ENCODE data around the gene ZFP92.

Gene ZFP92

DNA sequence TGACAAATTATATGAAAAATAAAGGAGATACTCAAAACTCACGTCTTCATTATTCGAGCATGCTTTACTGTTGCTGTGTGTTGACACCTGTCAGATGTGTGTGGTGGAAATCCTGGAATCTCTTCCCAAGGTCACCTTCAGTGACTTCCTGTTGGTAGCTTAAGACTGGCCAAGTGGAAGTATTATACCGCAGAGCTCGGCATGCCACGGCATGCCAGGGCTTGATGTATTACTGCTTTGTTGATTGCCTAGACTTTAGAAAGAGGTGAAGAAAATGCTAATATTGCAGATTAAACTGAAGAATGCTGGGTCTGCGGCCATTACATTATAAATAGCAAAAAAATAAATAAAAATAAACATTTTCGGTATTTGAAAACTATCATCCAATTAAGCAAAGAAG, 30.0 kb downstream of the ZFP92 start:
- no peak for DNase-seq

DNA sequence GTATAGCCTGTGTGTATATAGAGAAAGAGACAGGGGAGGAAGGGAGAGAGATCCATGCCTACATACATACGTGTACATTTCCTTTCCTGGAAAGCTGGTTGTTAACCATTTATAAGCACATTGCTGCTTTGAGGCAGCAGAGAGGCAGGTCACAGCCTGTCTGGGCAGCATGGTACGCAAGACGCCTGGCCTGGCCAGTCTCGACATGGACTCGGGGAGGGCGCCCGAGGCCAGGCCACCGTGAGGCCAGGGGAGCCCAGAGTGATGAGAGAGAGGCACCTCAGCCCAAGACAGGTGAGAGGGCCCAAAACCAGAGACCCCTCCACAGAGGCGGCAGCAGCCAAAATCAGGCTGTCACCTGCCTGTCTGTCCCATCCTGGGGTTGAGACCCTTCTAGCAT, 30.7 kb downstream of the ZFP92 start:
- DNase-seq = no peak

- DNase-seq = no peak
Observed at GRCh38 chrX:153442463-153442862, 31.2 kb downstream of the ZFP92 start.

GRCh38 chrX:153443476-153444332, 32.4 kb downstream of the ZFP92 start:
- no peak for DNase-seq

GRCh38 chrX:153444333-153445011, 33.2 kb downstream of the ZFP92 start:
- no peak for DNase-seq

GRCh38 chrX:153445106-153445855, 34.0 kb downstream of the ZFP92 start:
- DNase-seq = no peak

DNA sequence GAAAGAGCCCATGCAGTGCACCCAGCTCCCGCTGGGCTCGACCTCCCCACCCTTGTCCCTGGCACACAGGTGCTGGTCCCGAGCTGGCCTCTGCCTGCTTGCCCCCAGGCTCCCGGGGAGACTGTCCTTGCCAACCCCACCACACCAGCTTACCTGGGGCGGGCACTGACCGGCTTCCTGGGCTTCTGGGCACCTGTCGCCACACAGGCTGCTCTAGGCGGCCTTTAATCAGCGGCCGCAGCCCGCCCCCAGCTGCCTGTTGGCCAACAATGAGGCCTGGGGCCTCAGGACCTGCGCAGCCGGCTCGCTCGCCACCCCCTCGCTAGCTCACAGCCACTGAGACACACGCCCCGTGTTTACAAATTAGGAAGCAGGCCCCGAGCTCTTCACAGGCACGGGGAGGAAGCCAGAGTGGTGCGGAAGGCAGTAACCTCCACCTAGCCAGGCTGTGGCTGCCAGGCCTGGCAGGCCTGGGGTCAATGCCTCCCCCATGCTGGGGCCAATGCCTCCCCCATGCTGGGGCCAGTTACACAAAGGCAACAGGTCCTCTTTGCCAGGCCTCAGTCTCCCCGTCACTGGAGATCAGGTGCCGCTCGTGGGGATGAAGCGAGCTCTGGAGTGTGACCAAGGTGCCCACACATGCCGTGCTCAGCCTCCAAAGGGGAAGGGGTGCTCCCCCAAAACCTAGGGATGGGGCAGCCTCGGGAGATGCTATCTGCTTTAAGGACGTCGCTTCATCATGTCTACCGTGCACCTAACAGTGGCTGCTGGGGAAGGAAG, 34.8 kb downstream of the ZFP92 start, which contains the start of gene TREX2:
Gene TREX2, minus strand, starts transcription at position 201 of the 780 bp plus-strand sequence. CDS start 626 bp downstream, outside the sequence.
- DNase-seq = no peak

- no peak for DNase-seq
Observed at GRCh38 chrX:153446636-153446936, 35.3 kb downstream of the ZFP92 start.

DNA sequence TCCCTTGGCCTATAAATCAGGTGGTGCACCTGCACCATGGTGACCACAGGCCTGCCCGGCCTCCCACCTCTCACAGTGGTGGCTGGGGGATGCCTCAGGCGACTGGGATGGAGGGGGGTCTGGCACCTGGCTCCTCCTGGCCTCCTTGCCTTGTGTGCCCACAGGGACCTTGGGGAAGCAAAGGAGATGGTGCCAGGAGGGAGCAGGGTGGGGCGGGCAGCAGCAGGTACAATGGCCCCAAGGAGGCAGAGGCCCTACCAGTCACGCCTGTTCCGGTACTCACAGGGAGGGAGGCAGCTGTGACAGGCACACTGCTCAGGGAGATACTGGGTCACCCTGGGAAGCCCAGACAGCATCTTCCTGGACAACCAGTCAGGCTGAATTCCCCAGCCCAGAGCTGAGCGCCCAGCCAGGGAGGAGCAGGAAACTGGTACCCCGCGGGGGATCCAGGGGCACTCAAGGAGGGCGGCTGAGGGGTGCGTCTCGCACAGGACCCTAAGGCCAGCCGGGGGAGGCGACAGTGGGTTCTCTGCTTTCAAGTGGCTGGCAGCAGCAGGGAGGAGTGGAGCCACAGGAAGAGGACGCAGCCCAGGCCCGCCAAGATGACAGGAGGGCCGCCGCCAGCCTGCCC, 35.8 kb downstream of the ZFP92 start:
- no peak for DNase-seq

DNA sequence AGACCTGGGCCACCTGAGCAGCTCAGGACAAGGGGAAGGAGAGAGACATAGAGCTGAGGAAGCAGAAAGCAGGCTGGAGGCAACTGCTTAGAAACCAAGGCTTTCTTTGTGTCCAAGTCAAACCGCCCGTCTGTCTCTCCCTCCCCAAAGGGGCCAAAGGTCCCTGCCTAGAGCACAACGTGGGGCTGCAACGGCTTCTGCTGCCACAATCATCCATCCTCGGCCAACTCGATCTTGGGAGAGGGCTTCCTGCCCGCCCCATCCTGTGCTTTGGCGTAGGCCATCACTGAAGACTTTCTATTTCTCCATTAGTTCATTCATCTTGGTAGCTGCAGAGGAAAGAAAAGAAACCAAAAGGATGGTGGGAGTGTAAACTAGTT, 36.3 kb downstream of the ZFP92 start:
- DNase-seq = no peak

DNA sequence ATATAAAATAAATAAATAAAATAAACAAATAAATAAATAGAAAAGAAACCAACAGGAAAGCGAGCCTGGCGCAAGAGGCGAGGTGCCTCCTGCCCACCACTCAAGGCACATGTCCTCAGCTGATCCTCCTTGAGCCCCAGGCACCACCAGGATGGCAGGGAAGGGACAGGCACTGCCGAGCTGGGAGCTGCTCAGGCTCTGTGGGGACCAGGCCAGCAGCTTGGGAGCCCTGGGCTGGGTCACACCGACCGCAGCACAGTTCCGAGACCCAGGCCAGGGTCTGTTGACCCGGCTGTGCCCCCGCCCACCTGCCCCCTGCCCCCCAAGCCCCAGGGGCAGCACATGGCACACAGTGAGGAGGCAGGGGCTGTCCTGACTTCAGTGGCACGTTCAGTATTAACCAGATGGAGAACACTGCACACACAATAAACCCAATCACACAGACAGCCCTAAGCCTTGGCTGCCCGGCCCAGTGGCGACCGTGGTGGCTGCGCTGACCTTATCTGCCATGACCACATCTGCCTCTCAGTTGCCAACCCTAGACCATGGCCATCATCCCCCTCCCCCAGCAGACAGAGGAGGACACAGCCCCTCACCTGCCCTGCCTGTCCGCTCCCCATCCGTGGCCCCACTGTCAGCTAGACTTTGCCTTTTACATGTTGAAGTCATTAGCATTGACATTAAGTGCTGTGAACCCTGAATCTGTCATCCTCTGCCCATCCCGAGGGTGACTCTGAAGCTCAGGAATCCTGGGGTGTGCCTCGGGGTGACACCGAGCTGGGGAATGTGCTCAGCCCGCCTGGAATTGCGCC, 37.5 kb downstream of the ZFP92 start:
- DNase-seq = no peak

DNA sequence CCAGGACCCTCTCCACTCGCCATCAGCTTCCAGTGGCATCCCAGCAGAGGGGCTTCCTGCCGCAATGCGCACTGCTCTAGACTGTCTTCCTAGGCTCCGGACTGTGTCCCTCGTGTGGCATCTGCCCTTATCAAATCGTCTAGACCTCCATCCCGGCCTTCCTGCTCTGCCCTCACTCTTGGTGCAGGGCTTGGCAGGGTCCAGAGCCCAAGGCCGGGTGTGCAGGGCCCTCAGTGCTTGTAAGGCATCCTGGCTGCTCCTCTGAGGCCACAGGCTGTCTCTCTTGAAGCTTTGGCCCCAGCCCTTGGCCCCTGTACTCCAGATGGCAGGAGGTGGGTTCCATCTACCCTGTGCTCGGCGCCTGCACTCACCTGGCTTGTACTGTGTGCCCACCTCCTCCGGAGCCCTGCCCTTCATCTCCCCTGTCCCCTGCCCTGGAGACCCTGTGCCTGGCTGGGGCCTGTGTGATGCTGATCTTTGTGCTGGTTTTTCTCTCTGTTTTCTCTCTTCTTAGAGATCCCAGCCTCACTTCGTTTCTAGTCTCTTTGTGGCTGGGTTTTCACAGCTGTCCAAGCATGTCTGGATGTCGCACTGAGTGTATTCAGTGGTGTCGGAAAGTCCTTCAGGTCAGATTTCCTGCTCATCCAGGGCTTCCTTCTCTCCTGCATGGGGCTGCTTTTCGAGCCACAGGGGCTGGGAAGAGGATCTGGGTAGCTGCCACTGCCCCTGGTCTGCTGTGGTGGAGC, 38.3 kb downstream of the ZFP92 start:
- DNase-seq = no peak

DNA sequence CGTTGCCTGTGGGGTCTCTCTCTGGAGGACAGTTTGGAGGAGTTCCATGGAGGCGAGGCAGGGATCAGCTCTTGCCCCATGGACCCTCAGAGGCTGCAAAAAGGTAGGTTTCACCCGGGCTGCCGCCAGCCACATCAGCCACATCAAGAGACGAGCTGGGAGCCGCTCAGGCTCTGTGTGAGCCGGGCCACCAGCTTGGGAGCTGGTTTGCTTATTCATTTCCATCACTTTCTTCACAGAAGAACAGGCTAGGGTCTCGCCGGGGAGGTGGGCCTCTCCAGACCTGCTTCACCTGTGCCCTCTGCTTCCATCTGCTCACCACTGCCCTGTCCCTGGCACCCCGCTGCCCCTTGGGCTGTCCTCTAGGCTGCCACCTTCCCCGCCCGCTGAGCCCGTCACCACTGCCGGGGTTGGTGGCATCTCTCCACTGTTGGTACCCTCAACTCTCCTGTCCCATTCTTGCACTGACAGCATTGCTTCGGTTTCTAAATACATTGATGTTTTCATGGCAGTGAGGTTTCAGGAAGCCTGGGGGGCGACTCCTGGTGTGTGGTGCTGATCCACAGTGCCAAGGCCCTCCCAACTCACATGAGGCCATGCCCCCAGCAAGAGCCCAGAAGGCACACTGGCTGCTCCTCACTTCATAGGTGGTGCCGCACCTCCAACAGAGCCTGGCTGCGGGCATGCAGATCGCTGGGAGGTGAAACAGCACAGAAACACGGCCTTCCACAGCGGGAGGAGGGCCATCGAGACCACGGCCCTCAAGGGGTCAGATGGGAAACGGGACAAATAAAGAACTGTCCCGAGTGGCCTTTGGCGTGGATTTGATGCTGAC, 39.1 kb downstream of the ZFP92 start:
- no peak for DNase-seq

DNA sequence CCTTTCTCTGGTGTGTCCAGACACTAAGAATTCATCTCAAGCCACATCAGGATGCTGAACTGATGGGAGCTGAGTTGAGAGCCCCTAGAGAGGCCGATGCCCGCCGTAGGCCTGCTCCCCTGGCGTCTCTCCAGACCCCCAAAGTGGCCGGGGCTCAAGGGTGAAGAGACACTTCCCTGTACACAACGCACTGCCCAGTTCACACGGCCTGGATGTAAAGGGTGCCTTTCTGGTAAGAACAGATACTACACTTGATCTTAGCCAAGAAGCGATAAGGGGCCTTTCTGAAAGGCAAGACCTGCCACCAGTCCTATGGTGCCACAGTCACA, 39.6 kb downstream of the ZFP92 start:
- no peak for DNase-seq

DNA sequence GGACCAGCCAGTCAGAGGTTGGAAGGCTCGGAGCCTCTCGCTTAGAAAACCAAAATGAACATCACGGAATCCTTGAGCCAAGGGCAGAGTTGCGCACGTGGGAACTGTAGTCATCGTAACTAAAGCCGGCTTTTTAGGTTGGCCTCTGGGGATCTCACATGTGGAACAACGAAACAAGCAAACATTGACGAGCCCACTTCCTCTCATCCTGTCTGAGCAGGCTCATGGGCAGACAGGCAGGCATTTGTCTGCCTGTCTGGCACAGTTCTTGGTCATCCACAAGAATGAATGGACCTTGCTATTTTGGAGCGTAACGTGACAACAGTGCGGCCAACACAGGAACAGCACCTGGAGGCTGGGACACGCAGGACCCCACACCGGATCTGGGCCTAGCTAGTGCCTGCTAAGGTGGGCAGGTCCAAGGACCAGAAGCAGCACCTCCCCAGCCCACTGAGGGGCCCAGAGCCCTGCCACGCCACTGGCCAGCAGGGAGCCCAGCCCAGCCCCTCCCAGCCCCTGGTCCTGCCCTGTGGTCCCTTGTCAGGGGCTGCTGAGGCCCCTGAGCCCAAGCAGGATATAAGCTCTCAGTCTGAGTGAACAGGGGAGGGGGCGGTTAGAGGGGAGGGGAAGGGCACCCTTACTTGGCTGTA, 43.8 kb downstream of the ZFP92 start:
- DNase-seq = no peak

GRCh38 chrX:153455571-153455970, 44.3 kb downstream of the ZFP92 start:
- no peak for DNase-seq

DNA sequence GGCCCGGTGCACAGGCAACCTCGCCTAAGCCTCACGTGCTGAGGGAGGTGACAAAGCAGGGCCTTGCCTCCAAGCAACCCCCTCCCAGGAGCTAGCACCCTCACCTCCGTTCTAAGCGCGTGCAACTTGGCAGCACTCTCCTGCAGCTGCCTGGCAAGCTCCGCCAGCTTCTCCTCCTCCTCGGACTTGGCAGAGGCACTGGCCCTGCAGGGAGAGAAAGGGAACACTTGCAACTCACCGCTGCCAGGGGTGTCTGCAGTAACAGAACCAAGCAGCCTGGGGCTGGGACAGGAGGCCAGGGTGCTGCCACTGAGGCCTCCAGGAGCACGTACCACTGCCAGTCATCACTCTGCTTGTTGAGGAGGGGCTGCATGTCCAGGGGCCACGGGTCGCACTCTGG, 44.9 kb downstream of the ZFP92 start:
- no peak for DNase-seq

DNA sequence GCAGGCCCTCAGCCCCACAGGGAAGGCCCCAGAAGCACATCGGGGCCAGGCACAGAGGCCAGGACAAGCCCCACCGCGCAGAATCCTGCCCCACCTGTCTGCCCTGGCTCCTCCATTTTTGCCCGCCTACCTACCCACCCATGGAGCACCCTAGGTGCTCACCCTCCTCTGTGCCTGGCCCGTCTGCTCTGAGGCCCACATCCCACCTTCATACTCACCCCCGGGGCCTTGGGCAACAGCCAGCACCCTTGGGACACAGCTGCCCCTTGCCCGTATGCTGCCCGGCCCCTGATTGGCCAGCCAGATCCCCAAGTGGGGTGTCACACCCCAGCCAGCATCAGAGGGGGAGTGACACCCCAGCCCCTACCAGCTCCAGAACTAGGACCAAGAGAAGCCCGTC, 45.4 kb downstream of the ZFP92 start:
- no peak for DNase-seq

GRCh38 chrX:153457136-153457825, 46.0 kb downstream of the ZFP92 start:
- no peak for DNase-seq
